NCI-H526 treated with DMSO at 0.1 percent for 48 hours (cell line): Measurements from ENCODE around the gene ESYT2.

Source experiments
- DNase-seq: peaks from one replicate; lab custom pipeline; 2025; lab: John Stamatoyannopoulos, UW

ESYT2 gene

DNA sequence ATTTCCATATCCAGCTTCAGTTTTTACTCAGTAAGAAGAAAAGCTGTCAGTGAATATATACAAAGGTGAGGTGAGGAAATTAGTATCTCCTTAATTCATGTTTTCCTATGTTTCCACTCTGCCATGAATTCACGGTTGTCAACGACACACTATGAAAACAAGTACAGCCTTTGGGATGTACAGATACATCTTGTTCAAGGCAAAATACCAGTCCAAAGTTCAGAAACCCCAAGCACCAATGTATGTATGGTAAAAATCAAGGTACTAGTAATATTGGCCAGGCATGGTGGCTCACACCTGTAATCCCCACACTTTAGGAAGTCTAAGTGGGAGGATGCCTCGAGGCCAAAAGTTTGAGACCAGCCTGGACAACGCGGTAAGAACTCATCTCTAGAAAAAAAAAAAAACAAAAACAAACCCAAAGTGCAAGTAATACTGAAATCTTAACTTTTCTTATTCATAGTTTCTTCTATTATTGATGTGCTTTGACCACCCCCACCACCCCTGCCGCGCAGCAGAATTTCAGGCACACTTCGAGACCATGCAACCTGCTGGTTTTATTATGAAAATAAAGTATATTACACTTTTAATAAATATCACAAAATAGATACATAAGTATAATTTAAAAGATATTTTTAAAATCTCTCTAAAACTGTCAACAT, 3.5 kb downstream of the ESYT2 start:
- DNase-seq: no peak

- no peak for DNase-seq
These were observed 5.3 kb downstream of the ESYT2 start for GRCh38 chr7:158824028-158824427.

DNA sequence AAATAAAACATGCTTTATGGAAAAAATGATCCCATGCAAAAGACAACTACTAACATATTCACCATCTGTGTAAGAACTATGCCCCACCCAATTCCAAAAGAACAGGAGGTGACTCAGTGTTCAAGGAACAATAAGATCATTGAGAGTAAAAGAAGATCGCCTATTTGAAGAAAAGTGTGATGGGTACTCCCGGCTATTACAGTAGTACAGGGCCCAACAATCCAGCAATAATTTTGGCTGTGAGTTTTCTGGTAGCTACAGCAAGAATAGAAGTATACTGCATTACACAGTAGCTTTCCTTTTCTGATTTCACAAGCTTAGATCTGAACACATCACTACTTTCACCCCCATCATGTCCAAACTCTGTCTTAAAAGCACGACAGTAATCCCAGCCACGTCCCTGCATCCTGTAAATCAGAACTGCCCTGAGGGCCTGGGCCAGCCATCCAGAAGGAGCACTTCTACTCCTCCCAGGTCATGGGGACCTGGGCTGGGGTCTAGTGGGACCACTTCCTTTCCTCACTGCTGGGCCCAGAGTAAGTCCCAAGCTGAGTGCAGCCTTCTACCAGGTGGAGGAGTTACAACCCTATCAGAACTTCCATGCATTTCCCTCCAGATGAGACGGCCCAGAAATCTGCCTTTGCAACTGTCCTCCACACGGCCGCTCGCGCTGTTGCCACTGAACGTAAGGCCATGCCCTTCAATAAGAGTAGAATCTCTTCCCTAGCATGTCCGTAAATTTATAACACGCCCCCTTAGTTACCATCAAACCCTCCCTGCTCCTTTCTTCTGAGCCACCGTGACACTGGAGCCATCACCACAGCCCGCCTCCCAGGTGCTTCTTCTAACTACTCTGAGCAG, 7.9 kb downstream of the ESYT2 start:
- no peak for DNase-seq

DNA sequence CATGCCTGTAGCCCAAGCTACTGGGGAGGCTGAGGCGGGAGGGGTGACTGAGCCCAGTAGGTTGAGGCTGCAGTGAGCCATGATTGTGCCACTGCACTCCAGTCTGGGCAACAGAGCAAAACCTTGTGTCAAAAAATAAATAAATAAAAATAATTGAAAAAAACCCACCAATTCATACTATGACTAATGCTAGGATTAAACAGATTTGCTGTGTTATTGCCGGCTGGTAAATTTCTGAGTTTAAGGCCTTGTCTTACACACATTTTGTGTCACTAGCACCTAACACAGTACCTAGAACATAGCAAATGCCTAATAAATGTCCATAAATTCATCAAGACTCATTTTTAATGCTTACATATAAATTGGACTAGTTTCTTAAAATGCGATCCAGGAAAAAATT, 8.7 kb downstream of the ESYT2 start:
- no peak for DNase-seq

- DNase-seq: no peak
These were observed 9.6 kb downstream of the ESYT2 start for GRCh38 chr7:158819571-158820203.

DNA sequence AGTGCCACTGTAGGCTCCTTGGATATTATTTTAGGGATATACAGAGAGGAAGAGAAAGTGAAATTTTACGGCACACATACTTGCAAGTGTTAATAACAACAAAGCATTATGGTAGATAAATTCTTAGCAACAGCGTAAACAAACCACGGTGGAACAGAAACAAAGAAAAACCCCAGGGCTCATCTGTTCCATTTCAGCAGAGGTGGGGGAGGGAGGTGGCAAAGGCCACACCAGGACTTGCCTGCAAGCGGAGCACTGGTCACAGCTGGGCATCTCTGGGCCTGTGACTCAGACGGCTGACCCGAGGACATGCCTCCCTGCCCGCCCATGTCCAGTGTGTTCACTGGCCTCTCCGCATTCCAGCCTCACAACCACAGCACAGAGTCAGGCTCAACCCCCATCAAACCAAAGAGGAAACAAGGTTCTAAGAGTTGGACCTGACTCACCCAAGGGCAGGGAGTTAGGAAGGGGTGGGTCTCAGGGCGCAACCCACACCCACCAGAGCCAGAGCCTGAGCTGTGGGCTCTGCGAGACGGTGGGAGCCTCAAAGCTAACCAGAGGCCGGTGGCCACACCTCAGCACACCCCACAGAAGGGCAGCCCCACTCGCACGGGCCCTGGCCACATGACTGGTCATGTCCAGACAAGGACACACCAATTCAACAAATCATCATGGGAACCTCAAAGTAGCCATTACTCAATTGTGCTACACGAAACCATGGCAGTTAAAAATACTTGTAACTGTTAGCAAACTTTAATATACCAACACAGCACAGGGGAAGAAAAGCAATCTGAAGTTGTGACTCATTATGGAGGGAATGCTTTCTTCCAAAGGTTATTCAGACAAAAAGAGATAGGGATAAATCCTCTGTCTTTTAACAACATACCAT, 10.7 kb downstream of the ESYT2 start:
- no peak for DNase-seq

- no peak for DNase-seq
These were observed 12.3 kb downstream of the ESYT2 start for GRCh38 chr7:158816995-158817394.

GRCh38 chr7:158816271-158816670, 13.0 kb downstream of the ESYT2 start:
- no peak for DNase-seq

GRCh38 chr7:158815800-158816128, 13.5 kb downstream of the ESYT2 start:
- no peak for DNase-seq

- no peak for DNase-seq
These were observed 14.1 kb downstream of the ESYT2 start for GRCh38 chr7:158815083-158815799.

DNA sequence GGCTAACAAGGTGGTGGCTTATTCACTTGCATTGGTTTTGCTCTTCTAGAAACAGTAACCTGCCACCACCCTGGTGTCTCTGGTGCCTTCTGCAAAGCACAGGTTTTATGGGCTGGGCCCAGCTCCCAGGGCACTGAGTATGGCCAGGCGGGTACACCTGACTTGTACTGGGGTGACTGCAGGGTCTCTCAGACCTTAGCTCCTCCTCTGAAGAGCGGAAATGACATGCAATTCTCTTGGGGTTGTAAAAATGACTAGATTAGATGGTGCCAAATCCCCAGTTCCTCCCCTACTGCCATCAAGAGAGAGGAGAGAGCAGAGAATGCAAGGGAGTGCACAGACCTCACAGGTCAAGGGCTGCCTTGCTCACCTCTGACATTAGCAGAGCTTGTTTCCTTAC, 14.7 kb downstream of the ESYT2 start:
- no peak for DNase-seq

DNA sequence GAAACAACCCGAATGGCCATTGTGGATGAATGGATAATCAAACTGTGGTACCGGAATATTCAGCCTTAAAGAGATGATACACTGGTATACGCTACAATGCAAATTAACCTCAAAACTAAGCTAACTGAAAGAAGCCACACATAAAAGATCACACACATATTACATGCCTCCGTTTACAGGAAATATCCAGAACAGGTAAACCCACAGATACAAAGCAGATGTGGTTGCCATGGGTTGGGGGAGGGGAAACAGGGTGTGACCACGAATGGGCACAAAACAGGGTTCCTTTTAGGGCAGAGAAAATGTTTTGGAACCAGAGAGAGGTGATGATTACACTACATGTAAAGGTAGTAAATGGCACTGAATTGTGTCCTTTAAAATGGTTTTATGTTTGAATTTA, 16.6 kb downstream of the ESYT2 start:
- no peak for DNase-seq

DNA sequence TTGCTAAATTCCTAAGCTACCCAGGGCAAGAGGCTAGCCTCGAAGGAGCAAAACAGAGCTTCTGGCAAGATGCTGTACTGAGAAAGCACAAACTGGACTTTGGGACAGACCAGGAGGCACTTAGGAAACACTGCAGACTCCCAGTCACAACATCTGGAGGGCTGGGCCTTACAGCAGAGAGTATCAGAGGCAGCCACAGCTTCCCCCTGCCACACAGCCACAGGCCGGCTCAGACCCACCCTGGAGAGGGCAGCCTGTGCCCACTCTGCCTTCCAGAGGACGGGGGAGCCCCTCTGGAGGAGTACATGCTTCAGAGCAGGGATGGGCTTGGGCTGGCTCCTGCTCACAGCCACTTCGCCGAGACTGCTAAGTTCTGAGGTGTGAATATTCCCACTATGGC, 17.4 kb downstream of the ESYT2 start:
- DNase-seq: no peak

DNA sequence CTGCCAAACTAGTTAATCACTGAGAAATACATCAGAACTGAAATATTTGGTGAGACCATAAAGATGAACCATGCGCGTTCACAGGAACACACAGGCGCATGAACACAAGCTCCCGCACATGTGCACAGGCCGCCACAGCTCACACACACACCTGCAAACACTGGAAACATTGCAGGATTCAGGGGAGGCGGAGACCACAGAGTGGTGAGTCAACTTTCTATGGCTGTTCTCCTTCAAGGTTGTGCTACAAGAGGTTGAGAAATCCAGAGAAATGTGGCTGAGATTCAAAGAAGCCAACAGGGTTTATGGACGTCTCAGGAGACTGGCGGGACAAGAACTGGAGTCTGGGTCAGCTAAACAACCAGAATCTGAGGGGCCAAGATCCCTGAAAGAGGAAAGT, 17.8 kb downstream of the ESYT2 start:
- no peak for DNase-seq

DNA sequence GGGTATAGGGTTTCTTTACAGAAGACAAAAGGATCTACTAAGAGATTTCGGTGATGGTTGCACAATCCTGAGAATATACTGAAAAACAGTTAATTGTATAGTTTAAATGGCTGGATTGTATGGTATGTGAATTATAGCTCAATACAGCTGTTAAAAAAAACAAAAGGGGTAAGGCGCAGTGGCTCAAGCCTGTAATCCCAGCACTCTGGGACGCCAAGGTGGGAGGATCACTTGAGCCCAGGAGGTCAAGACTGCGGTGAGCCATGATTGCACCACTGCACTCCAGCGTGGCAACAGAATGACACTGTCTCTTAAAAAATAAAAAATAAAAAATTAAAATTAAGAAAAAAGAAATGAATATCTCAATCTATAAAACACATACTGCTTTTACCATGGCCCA, 18.5 kb downstream of the ESYT2 start:
- DNase-seq: no peak

DNA sequence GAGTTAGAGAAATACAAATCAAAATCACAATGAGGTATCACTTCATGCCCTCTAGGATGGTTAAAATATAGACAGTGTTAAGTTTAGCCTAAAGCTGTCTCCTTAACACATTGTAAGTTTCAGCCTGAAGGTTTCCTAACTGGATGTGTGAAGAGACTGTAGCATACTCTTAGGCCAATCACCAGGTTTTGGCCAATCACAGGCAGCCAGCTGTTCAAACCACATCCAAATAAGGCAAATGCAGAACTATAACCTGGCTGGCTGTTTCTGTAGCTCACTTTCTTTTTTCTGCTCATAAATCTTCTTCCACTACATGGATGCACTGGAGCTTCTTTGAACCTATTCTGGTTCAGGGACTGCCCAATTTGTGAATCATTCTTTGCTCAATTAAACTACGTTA, 19.7 kb downstream of the ESYT2 start:
- DNase-seq: no peak

GRCh38 chr7:158808126-158808525, 21.2 kb downstream of the ESYT2 start:
- DNase-seq: no peak

DNA sequence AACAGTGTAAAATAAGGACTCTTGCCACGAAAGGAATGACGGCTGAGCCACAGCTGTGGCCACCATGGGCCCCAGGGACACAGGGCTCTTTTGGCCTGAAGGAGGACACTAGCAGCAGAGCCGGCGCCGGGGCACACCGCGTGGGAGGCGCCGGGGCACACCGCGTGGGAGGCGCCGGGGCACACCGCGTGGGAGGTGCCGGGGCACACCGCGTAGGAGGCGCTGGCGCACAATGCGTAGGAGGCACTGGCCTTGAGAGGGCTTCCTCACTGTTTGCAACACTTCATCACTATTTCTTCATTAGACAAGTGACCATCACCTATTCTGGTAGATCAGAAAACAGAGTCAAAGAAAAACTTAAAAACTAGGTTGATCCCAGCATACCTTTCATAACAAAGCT, 23.4 kb downstream of the ESYT2 start:
- no peak for DNase-seq

- DNase-seq: no peak
These were observed 23.9 kb downstream of the ESYT2 start for GRCh38 chr7:158805414-158805813.

DNA sequence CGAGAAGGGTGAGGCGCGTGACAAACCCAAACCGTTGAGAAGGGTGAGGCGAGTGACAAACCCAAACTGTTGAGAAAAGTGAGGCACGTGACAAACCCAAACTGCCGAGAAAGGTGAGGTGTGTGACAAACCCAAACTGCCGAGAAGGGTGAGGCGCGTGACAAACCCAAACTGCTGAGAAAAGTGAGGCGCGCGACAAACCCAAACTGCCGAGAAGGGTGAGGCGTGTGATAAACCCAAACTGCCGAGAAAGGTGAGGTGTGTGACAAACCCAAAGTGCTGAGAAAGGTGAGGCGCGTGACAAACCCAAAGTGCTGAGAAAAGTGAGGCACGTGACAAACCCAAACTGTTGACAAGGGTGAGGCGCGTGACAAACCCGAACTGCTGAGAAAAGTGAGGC, 25.0 kb downstream of the ESYT2 start:
- DNase-seq: no peak

GRCh38 chr7:158803367-158803969, 25.8 kb downstream of the ESYT2 start:
- no peak for DNase-seq
